Measurements from ENCODE around the gene VEGFA.

The VEGFA gene

GRCh38 chr6:43823879-43824702 is 54.1 kb downstream of the VEGFA start:
- intact Hi-C loops (cut with DNase I) = no loop called here
- DNase-seq = no peak

GRCh38 chr6:43824703-43825064 is 54.7 kb downstream of the VEGFA start:
- DNase-seq = no peak
- intact Hi-C loops (cut with DNase I) = no loop called here

GRCh38 chr6:43825187-43826115 is 55.4 kb downstream of the VEGFA start:
- no peak for DNase-seq
- intact Hi-C loops (cut with DNase I) = no loop called here

GRCh38 chr6:43826730-43827129 is 56.7 kb downstream of the VEGFA start:
- DNase-seq = no peak

GRCh38 chr6:43827898-43828297 is 57.9 kb downstream of the VEGFA start:
- intact Hi-C loops (cut with DNase I) = no loop called here
- DNase-seq = no peak

More at GRCh38 chr6:43826730-43827129, 56.7 kb downstream of the VEGFA start:
- intact Hi-C loops (cut with DNase I) = no loop called here

- intact Hi-C loops (cut with DNase I) = no loop called here
- no peak for DNase-seq
These were observed 58.7 kb downstream of the VEGFA start for GRCh38 chr6:43828711-43829110.

- intact Hi-C loops (cut with DNase I) = no loop called here
These were observed 59.5 kb downstream of the VEGFA start for GRCh38 chr6:43829470-43829869.

GRCh38 chr6:43830775-43831174 is 60.8 kb downstream of the VEGFA start:
- intact Hi-C loops (cut with DNase I) = no loop called here
- no peak for DNase-seq

More at GRCh38 chr6:43829470-43829869, 59.5 kb downstream of the VEGFA start:
- no peak for DNase-seq

GRCh38 chr6:43831191-43831590 is 61.2 kb downstream of the VEGFA start:
- intact Hi-C loops (cut with DNase I) = no loop called here
- no peak for DNase-seq

GRCh38 chr6:43833223-43833995 is 63.4 kb downstream of the VEGFA start:
- intact Hi-C loops (cut with DNase I) = no loop called here
- no peak for DNase-seq

GRCh38 chr6:43833996-43834390 is 64.0 kb downstream of the VEGFA start:
- intact Hi-C loops (cut with DNase I) = no loop called here
- no peak for DNase-seq

GRCh38 chr6:43834528-43835155 is 64.6 kb downstream of the VEGFA start:
- intact Hi-C loops (cut with DNase I) = no loop called here

GRCh38 chr6:43835872-43836419 is 65.9 kb downstream of the VEGFA start:
- DNase-seq = no peak
- intact Hi-C loops (cut with DNase I) = no loop called here

More at GRCh38 chr6:43834528-43835155, 64.6 kb downstream of the VEGFA start:
- DNase-seq = no peak

Data from head of caudate nucleus (tissue), 42 donors.